Uterus (tissue), 2 donors: ENCODE measurements around the gene ASTN2.

Source experiments
- POLR2A ChIP-seq, 2 donors: fragments of 450-650 bp; IDR thresholded peaks; one replicate each; pipeline ENCODE4 v1.6.1; 2016; ENCODE audit warnings: antibody characterized with exemption in 2 of 2, mild to moderate bottlenecking in 1 of 2, moderate library complexity in 1 of 2
- TF ChIP-seq, protein P1 (sequence below), 4 experiments: fragments of 200-600 bp in 2 of 4; fragments of 450-650 bp in 2 of 4; sonication (generic) in 2 of 4; IDR thresholded peaks; one replicate each; pipeline ENCODE4 v1.5.1; 2016 to 2019; ENCODE audit warnings: antibody characterized with exemption in 4 of 4, mild to moderate bottlenecking in 2 of 4, moderate library complexity in 1 of 4

- no peak for TF ChIP-seq POLR2A (IDR thresholded peaks at IDR 0.05)
- TF ChIP-seq, protein P1, sequence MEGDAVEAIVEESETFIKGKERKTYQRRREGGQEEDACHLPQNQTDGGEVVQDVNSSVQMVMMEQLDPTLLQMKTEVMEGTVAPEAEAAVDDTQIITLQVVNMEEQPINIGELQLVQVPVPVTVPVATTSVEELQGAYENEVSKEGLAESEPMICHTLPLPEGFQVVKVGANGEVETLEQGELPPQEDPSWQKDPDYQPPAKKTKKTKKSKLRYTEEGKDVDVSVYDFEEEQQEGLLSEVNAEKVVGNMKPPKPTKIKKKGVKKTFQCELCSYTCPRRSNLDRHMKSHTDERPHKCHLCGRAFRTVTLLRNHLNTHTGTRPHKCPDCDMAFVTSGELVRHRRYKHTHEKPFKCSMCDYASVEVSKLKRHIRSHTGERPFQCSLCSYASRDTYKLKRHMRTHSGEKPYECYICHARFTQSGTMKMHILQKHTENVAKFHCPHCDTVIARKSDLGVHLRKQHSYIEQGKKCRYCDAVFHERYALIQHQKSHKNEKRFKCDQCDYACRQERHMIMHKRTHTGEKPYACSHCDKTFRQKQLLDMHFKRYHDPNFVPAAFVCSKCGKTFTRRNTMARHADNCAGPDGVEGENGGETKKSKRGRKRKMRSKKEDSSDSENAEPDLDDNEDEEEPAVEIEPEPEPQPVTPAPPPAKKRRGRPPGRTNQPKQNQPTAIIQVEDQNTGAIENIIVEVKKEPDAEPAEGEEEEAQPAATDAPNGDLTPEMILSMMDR (IDR thresholded peaks at IDR 0.05) = no peak
Measured at GRCh38 chr9:117093891-117094844, 320.7 kb downstream of the ASTN2 start.
